GM19193 (cell line): ENCODE results near the gene VGF.

Experiments
- POLR2A ChIP-seq: IDR thresholded peaks from 4 replicates; pipeline ENCODE4 v1.6.1; 2011; ENCODE audit not compliant: insufficient read depth, insufficient read length; ENCODE audit errors: extremely low read depth

VGF gene

DNA sequence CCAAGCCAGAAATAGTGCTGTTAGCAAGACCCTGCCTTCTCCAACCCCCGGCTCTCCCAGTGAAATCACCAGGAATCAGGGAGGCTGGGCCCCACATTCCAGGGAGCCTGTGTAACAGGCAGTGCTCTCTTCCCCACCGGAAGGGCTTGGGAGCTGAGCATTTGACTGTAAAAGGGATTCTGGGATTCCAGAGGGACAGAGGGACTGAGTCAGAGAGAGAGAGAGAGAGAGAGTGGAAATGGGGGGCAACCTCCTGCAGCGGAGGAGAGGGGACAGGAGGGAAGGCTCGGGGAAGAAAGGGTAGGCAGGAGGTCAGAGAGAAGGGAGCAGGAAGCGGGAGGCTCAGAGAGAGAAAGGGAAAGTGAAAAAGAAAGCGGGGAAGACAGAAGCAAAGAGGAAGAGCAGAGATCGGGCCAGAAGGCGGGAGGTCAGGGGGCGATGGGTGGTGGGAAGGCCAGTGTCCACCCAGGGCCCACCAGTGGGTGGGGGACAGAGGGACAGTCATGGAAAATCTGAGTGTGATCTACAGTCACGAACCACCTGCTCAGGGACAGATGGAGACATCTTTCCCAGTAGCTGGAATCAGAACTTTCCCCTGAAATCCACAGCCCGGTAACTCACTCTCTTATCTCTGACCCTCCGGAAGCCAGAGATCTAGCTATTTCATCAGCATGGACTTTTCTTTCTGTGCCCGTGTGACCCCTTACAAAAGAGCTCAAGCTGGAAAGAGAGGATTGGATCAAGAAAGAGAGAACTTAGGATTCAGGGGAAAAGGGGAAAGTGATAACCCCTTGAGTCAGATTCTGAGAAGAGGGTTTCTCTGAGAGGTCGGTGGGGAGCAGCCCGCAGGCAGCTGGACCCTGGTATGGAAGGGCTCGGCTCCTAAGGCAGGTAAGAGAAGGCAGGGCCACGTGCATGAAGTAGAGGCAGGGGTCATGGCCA, 43.1 kb downstream of the VGF start:
- TF ChIP-seq POLR2A, result peak; percentile 28

GRCh38 chr7:101120315-101120714, 45.1 kb downstream of the VGF start:
- no peak for TF ChIP-seq POLR2A

DNA sequence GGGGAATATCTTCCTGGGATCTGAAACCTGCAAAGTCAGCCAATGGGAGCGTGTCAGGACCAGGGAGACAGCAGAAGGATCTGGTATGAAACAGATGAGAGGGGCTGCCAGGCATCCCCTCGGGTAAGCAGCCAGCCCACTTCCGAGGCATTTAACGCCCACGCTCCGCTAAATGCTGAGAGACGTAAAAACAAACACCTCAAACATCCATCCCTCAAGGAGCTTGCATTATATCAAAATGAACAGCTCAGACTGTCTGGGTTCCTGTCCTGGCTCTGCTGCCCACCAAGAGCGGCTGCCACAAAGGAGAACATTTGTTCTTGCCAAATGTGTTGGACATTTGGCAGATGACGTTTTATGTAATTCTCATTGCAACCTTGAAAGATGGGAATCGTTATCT, 45.5 kb downstream of the VGF start:
- no peak for TF ChIP-seq POLR2A

GRCh38 chr7:101118856-101119255, 46.5 kb downstream of the VGF start:
- no peak for TF ChIP-seq POLR2A

GRCh38 chr7:101116898-101117297, 48.5 kb downstream of the VGF start:
- no peak for TF ChIP-seq POLR2A

DNA sequence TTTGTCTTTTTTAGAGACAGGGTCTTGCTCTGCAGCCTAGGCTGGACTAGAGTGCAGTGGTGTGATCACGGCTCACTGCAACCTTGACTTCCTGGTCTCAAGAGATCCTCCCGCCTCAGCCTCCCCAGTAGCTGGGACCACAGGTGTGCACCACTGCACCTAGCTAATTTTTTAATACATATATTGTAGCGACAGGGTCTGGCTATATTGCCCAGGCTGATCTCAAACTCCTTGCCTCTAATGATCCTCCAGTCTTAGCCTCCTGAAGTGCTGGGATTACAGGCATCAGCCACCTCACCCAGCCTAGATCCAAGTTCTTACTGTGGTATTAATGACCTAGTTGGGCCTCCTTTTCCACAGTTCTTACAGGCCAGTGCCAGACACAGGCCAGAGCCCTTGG, 50.2 kb downstream of the VGF start:
- no peak for TF ChIP-seq POLR2A

DNA sequence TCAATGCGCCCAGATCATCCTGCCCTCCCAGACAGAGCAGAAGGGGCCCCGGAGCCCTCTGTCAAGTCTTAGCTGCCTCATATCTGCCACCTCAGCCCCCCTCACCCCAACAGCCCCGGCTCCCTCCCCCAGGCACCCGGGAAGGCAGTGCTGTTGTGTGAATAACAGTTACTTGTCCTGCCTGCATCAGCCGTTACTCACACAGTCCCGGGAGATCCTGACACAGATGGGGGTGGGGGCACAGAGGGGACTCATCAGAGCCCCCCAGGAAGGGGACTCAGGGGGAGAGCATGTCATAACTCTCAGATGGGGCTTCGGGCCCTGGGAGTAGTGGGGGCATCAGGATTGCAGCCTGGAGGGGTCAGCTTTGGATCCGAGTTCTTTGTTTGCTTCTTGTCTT, 50.9 kb downstream of the VGF start:
- no peak for TF ChIP-seq POLR2A

DNA sequence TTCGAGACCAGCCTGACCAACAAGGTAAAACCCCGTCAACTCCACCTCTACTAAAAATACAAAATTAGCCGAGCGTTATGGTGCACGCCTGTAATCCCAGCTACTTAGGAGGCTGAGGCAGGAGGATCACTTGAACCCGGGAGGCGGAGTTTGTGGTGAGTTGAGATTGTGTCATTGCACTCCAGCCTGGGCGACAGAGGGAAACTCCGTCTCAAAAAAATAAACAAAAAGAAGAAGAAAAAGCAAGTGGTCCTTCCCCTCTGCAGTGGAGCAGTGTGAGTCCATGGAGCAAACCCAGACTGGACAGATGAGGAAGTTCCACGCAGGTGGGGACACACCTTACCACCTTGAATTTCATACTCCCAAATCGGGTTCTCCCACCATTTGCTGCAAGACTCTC, 51.5 kb downstream of the VGF start:
- TF ChIP-seq POLR2A, result no peak
